ENCODE measurements around the gene COLGALT1. TPM values are rescaled to one million over a fixed set of nuclear protein-coding genes. Genes with fewer than 3 reads are reported as not detected.

COLGALT1 gene
- total and polyA plus RNA-seq, 7 donors: 7.8 to 62.3 (median 53.0) TPM

- no peak overlapping the region for H3K27ac ChIP-seq
- TF ChIP-seq EP300 (IDR thresholded peaks at IDR 0.05) (no peak), POLR2AphosphoS5 (IDR thresholded peaks at IDR 0.05) (no peak), CTCF (IDR thresholded peaks at IDR 0.05) (no peak), POLR2A (IDR thresholded peaks at IDR 0.05) (no peak)
- WGBS, 2 donors: 59 to 70% methylated on average over 8 of the region's 8 CpGs
- intact Hi-C loops (cut with DNase I): no loop called here
- H3K4me1 ChIP-seq: no peaks in the 10 kb centered on the region
- no peaks in the 10 kb centered on the region for H3K36me3 ChIP-seq
- no peak overlapping the region for H3K4me3 ChIP-seq
- peaks cover 0 to 45% (median 22%) of the 10 kb centered on the region in 3 donors for H3K27me3 ChIP-seq
- H3K9me3 ChIP-seq: no peaks in the 10 kb centered on the region
- DNase-seq: no peak
These were observed 25.9 kb upstream of the COLGALT1 start for GRCh38 chr19:17529239-17530158.

GRCh38 chr19:17530586-17530985 is 24.9 kb upstream of the COLGALT1 start:
- H3K27me3 ChIP-seq: peaks cover 0 to 35% (median 22%) of the 10 kb centered on the region in 3 donors
- no peak for DNase-seq

GRCh38 chr19:17532116-17532515 is 23.3 kb upstream of the COLGALT1 start:
- WGBS, 2 donors: 85 to 89% methylated on average over 16 of the region's 16 CpGs
- DNase-seq: no peak
- Histone ChIP-seq H3K36me3 (no peaks in the 10 kb centered on the region), H3K4me1 (no peaks in the 10 kb centered on the region), H3K27ac (no peak overlapping the region), H3K9me3 (no peaks in the 10 kb centered on the region), H3K4me3 (no peak overlapping the region), H3K27me3 (peaks cover 0 to 21% (median 15%) of the 10 kb centered on the region in 3 donors)
- intact Hi-C loops (cut with DNase I): no loop called here
- TF ChIP-seq POLR2AphosphoS5 (IDR thresholded peaks at IDR 0.05) (no peak), POLR2A (IDR thresholded peaks at IDR 0.05) (no peak), EP300 (IDR thresholded peaks at IDR 0.05) (no peak), CTCF (IDR thresholded peaks at IDR 0.05) (no peak)

More at GRCh38 chr19:17530586-17530985, 24.9 kb upstream of the COLGALT1 start:
- no peaks in the 10 kb centered on the region for H3K9me3 ChIP-seq
- WGBS, 2 donors: 23 to 37% methylated on average over 8 of the region's 8 CpGs
- no peak overlapping the region for H3K4me3 ChIP-seq
- H3K36me3 ChIP-seq: no peaks in the 10 kb centered on the region
- no peak for TF ChIP-seq POLR2AphosphoS5 (IDR thresholded peaks at IDR 0.05)
- intact Hi-C loops (cut with DNase I): no loop called here
- no peaks in the 10 kb centered on the region for H3K4me1 ChIP-seq
- no peak overlapping the region for H3K27ac ChIP-seq

GRCh38 chr19:17532557-17532956 is 22.9 kb upstream of the COLGALT1 start:
- intact Hi-C loops (cut with DNase I): no loop called here
- no peak overlapping the region for H3K4me3 ChIP-seq
- 66 to 76% methylated on average over 7 of the region's 7 CpGs for WGBS, 2 donors
- H3K9me3 ChIP-seq: no peaks in the 10 kb centered on the region
- H3K27me3 ChIP-seq: peaks cover 0 to 17% (median 15%) of the 10 kb centered on the region in 3 donors
- H3K27ac ChIP-seq: no peak overlapping the region
- no peaks in the 10 kb centered on the region for H3K4me1 ChIP-seq
- no peak for TF ChIP-seq CTCF (IDR thresholded peaks at IDR 0.05)
- no peak for TF ChIP-seq POLR2AphosphoS5 (IDR thresholded peaks at IDR 0.05)
- TF ChIP-seq POLR2A (IDR thresholded peaks at IDR 0.05): no peak
- no peak for TF ChIP-seq EP300 (IDR thresholded peaks at IDR 0.05)
- no peaks in the 10 kb centered on the region for H3K36me3 ChIP-seq
- DNase-seq: no peak

GRCh38 chr19:17534767-17535166 is 20.7 kb upstream of the COLGALT1 start:
- Histone ChIP-seq H3K27me3 (peaks cover 0 to 3% (median 0%) of the 10 kb centered on the region in 3 donors), H3K9me3 (no peaks in the 10 kb centered on the region), H3K4me1 (peaks cover 0 to 12% (median 12%) of the 10 kb centered on the region in 4 donors), H3K27ac (no peak overlapping the region), H3K4me3 (no peak overlapping the region), H3K36me3 (no peaks in the 10 kb centered on the region)
- DNase-seq: no peak
- no peak for TF ChIP-seq CTCF (IDR thresholded peaks at IDR 0.05)
- TF ChIP-seq EP300 (IDR thresholded peaks at IDR 0.05): no peak
- TF ChIP-seq POLR2A (IDR thresholded peaks at IDR 0.05): no peak
- TF ChIP-seq POLR2AphosphoS5 (IDR thresholded peaks at IDR 0.05): no peak
- intact Hi-C loops (cut with DNase I): no loop called here
